ENCODE data around the gene PPP2R3C. TPM values are rescaled to one million over a fixed set of nuclear protein-coding genes. Genes with fewer than 3 reads are reported as not detected.

Gene PPP2R3C
- total and polyA plus RNA-seq, 2 of the 13 experiments (the other 11 are each of a cell fraction or from before 2014, with no cell fraction given) = 63.4 to 102 TPM

GRCh38 chr14:35088514-35088913 is 33.3 kb downstream of the PPP2R3C start:
- POLR2A ChIA-PET = no interaction called here
- intact Hi-C loops (cut with micrococcal nuclease; ENCODE audit: unreplicated experiment) (no loop called here), in situ Hi-C loops (cut with HindIII; ENCODE audit: extremely low pct_ligation_motif_present, low pct_unique_long_range_greater_than_20kb) (no loop called here)
- WGBS (ENCODE audit: low lambda C conversion rate) = 97% methylated on average over 2 of the region's 2 CpGs
- no peak for TF ChIP-seq SMAD3 (CRISPR knock-in tag; IDR thresholded peaks at IDR 0.05)
- no peak for TF ChIP-seq ZKSCAN1 (IDR thresholded peaks at IDR 0.05; ENCODE audit: low read length)
- TF ChIP-seq FOXA1 (IDR thresholded peaks at IDR 0.05) = no peak
- TF ChIP-seq FOXA1 (CRISPR knock-in tag; IDR thresholded peaks at IDR 0.05) = no peak
- no peak for TF ChIP-seq PHF8 (CRISPR knock-in tag; IDR thresholded peaks at IDR 0.05)
- TF ChIP-seq PHF21A (CRISPR knock-in tag; IDR thresholded peaks at IDR 0.05) = no peak
- TF ChIP-seq ATF7 (IDR thresholded peaks at IDR 0.05) = no peak
- no peak for TF ChIP-seq ATF7 (CRISPR knock-in tag; IDR thresholded peaks at IDR 0.05)
- TF ChIP-seq REXO4 (CRISPR knock-in tag; IDR thresholded peaks at IDR 0.05; ENCODE audit: borderline replicate concordance) = no peak
- no peak for TF ChIP-seq ZC3H13 (CRISPR knock-in tag; IDR thresholded peaks at IDR 0.05)
- no peak for TF ChIP-seq KLF9 (CRISPR knock-in tag; IDR thresholded peaks at IDR 0.05; ENCODE audit: low read depth)
- TF ChIP-seq ZNF879 (CRISPR knock-in tag; IDR thresholded peaks at IDR 0.05) = no peak
- TF ChIP-seq DR1 (CRISPR knock-in tag; IDR thresholded peaks at IDR 0.05) = no peak
- DNase-seq (ENCODE audit: low spot score) (no peak), FAIRE-seq (no peak), ATAC-seq (no peak)
- Histone ChIP-seq H3K27ac (ENCODE audit: extremely low read length, insufficient read depth, low read length) (no peak overlapping the region), H3K4me2 (ENCODE audit: low read depth, low read length) (no peak overlapping the region), H3K4me1 (ENCODE audit: insufficient read depth, low read length) (no peaks in the 10 kb centered on the region), H3K27me3 (ENCODE audit: control insufficient read depth in 1 of 2, insufficient read depth in 2 of 2, low read length in 2 of 2) (no peaks in the 10 kb centered on the region), H3K9me3 (ENCODE audit: low read length) (no peaks in the 10 kb centered on the region), H2AFZ (ENCODE audit: low read length) (no peak overlapping the region), H3K79me2 (ENCODE audit: insufficient read depth, low read length) (no peaks in the 10 kb centered on the region), H3K4me3 (replicated peaks in 1 of 3; ENCODE audit: insufficient read depth in 1 of 3, low read depth in 2 of 3, low read length in 3 of 3) (no peak overlapping the region), H3K9ac (ENCODE audit: insufficient read depth, low read depth, low read length) (no peak overlapping the region), H4K20me1 (ENCODE audit: insufficient read depth, low read length) (no peaks in the 10 kb centered on the region), H3K36me3 (replicated peaks in 1 of 2; ENCODE audit: control insufficient read depth in 1 of 2, insufficient read depth in 2 of 2, low read length in 2 of 2) (peaks cover 7 to 48% of the 10 kb centered on the region in 2 experiments)
- no TSS peak for BruUV-seq (replicated peaks)
- CTCF ChIA-PET (ENCODE audit: low intra/inter-chr PET ratio, low total read pairs) = no interaction called here

DNA sequence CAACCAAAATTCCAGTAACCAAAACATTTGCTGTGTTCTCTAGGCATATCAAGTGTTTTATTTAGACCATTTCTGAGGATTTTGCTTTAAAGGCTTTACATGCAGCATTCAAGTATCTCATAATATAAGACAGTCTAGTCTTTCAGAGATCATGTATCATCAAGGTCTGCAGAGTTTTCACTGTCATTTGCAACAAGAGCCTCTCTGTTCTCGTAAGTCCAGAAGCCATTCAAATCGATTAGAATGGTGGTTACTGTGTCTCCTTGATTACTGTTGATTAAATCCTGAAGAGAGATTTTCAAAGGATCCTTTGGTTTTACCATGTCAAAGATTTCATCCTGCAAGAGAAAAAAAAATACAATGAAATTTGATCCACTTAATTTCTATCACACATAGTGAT is 36.3 kb downstream of the PPP2R3C start:
- Histone ChIP-seq H3K27me3 (ENCODE audit: control insufficient read depth in 1 of 2, insufficient read depth in 2 of 2, low read length in 2 of 2) (no peaks in the 10 kb centered on the region), H3K9ac (ENCODE audit: insufficient read depth, low read depth, low read length) (no peak overlapping the region), H3K4me3 (replicated peaks in 1 of 3; ENCODE audit: insufficient read depth in 1 of 3, low read depth in 2 of 3, low read length in 3 of 3) (no peak overlapping the region), H3K4me1 (ENCODE audit: insufficient read depth, low read length) (no peaks in the 10 kb centered on the region), H4K20me1 (ENCODE audit: insufficient read depth, low read length) (no peaks in the 10 kb centered on the region), H3K4me2 (ENCODE audit: low read depth, low read length) (no peak overlapping the region), H3K27ac (ENCODE audit: extremely low read length, insufficient read depth, low read length) (no peak overlapping the region), H2AFZ (ENCODE audit: low read length) (no peak overlapping the region), H3K36me3 (replicated peaks in 1 of 2; ENCODE audit: control insufficient read depth in 1 of 2, insufficient read depth in 2 of 2, low read length in 2 of 2) (peaks cover 6 to 53% of the 10 kb centered on the region in 2 experiments), H3K9me3 (ENCODE audit: low read length) (no peaks in the 10 kb centered on the region), H3K79me2 (ENCODE audit: insufficient read depth, low read length) (no peaks in the 10 kb centered on the region)
- 81% methylated on average over 2 of the region's 2 CpGs for WGBS (ENCODE audit: low lambda C conversion rate)
- TF ChIP-seq TMF1 (CRISPR knock-in tag; IDR thresholded peaks at IDR 0.05; ENCODE audit: low read depth) = no peak
- TF ChIP-seq SMARCE1 (IDR thresholded peaks at IDR 0.05; ENCODE audit: borderline replicate concordance) = 0 out of 2 replicates have a peak, but pooled peaks have one; percentile 5
- peak; percentile 31; the same call in 1 of the 2 replicates for TF ChIP-seq BRF2 (CRISPR knock-in tag; IDR thresholded peaks at IDR 0.05)
- ATAC-seq (no peak), DNase-seq (ENCODE audit: low spot score) (no peak), FAIRE-seq (no peak)
- CTCF ChIA-PET (ENCODE audit: low intra/inter-chr PET ratio, low total read pairs) = no interaction called here
- POLR2A ChIA-PET = no interaction called here
- BruUV-seq (replicated peaks) = no TSS peak
- in situ Hi-C loops (cut with HindIII; ENCODE audit: extremely low pct_ligation_motif_present, low pct_unique_long_range_greater_than_20kb) = no loop called here
- intact Hi-C loops (cut with micrococcal nuclease; ENCODE audit: unreplicated experiment) = no loop called here
